ENCODE measurements around the gene CFAP46.

- TF ChIP-seq, protein P1, sequence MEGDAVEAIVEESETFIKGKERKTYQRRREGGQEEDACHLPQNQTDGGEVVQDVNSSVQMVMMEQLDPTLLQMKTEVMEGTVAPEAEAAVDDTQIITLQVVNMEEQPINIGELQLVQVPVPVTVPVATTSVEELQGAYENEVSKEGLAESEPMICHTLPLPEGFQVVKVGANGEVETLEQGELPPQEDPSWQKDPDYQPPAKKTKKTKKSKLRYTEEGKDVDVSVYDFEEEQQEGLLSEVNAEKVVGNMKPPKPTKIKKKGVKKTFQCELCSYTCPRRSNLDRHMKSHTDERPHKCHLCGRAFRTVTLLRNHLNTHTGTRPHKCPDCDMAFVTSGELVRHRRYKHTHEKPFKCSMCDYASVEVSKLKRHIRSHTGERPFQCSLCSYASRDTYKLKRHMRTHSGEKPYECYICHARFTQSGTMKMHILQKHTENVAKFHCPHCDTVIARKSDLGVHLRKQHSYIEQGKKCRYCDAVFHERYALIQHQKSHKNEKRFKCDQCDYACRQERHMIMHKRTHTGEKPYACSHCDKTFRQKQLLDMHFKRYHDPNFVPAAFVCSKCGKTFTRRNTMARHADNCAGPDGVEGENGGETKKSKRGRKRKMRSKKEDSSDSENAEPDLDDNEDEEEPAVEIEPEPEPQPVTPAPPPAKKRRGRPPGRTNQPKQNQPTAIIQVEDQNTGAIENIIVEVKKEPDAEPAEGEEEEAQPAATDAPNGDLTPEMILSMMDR (IDR thresholded peaks at IDR 0.05): no peak
- no peak for TF ChIP-seq POLR2A (IDR thresholded peaks at IDR 0.05)
Observed at GRCh38 chr10:132907821-132908620, 34.3 kb downstream of the CFAP46 start.

All from uterus (tissue), 2 donors.